Limb (tissue), 2 donors: ENCODE data around the gene KCNIP1.

Experiments
- DNase-seq, 2 donors: peaks; one replicate each; pipeline ENCODE4 v3.0.0-alpha.2; 2016; ENCODE audit errors: extremely low spot score in 2 of 2

The KCNIP1 gene

GRCh38 chr5:170590566-170590965 lies 86.7 kb downstream of the KCNIP1 start:
- no peak for DNase-seq

DNA sequence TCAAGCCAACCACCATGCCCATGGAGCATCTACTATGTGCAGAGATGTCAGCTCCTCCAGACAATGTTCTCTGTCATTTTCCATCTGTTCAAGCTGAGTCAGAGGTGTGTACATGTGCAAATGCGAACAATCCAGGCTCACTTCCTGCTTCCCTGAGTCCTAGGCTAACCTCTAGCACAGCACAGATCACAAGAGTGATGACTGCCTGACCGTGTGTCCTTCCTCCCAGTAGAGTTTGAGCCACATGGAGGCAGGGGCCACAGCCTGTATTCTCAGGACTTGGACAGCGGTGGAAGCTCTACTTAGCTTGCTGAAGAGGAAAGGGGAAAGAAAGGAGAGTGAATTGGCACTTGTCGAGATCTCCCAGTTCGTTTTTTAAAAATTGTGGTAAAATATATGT lies 87.2 kb downstream of the KCNIP1 start:
- no peak for DNase-seq

DNA sequence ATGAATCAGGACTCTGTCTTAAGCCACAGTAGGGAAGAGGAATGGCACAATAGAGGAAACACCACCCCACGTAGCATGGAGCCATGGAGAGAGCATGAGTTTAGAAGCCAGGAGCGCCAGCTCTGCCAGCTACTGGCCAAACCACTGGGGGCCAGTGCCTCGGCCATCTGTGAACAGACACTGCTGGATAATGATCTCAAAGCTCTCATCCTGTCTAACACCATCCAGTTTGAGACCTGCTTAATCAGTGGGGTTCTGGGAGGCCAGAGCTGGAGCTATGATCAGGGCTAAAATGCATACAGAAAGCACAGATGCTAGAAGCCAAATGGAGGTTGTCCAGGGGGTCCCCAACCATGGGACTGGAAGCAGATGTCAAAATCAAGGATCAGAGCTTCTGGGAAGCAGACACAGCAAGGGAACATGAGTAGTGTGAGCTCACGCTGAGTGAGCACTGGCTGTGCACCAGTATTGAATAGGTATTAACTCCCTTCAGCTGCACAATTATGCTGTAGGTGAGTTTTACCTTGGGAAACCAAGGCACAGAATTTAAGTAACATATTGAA lies 92.7 kb downstream of the KCNIP1 start:
- no peak for DNase-seq

GRCh38 chr5:170597109-170597751 lies 93.4 kb downstream of the KCNIP1 start:
- no peak for DNase-seq

- DNase-seq = peak; percentile 43 to 64
These were observed 94.1 kb downstream of the KCNIP1 start for GRCh38 chr5:170597872-170598271.

GRCh38 chr5:170599756-170600155 lies 95.9 kb downstream of the KCNIP1 start:
- DNase-seq = no peak

DNA sequence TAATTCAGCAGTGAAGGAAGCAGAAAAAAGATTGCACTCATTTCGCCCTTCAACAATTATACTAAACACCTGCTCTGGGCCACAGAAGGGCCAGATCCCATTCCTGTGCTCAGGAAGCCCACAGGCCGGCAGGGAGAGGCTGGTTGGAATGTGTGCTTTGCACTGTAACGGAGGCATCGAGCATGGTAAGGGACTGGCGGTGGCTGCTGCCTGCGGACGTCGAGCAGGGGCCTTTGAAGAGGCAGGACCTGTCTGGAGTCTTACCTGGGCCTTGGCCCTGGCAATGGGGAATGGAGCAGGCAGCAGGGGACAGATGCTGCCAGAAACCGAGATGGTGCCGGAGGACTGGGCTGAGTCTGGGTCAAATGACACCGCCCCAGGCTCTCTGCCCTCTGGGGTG lies 97.8 kb downstream of the KCNIP1 start:
- DNase-seq = no peak

GRCh38 chr5:170603109-170603508 lies 99.3 kb downstream of the KCNIP1 start:
- no peak for DNase-seq

DNA sequence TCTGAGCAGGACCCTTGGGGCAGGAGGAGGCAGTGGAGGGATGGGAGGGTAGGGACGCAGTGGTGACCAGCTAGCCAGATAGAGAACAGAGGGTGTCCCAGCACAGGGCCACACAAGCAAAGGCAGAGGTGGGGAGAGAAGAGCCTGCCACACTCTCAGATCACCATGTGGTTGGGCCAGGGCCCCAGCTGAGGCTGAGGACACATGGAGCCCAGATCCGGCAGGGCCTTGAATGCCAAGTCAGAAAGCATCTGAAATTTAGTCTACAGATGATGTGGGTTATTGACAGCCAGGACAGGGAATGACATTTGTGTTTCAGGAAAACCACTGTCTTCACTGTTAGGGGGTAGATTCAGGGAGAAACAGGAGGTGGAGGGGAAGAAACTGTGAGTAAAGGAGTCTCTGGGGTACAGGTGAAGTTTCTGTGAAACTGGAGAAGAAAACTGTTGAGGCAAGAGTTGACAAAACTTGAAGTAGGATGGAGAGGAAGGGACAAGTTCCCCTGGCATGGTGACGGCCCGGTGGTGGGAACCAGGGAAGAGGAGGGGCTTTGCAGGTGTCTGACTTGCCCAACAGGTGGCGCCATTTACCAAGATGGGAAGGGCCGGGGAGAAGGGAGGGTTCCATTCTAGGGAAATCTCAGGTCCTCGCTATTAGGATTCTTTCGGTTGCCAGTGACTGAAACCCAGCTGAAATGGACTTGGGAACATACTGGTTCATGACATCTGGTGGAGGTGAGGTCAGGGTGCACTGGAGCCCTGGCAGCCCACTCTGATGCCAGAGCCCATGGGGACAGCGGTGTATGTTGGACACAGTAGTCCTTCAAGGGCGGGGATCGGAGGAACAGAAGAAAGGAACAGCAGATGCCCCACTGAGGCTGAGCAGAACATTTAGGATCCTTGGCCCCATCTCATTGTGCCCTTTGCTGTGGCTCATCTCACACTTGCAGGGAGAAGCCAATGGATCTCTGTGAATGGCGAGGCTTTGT lies 100.1 kb downstream of the KCNIP1 start:
- DNase-seq = peak in 1 of 2 donors; percentile 68

DNA sequence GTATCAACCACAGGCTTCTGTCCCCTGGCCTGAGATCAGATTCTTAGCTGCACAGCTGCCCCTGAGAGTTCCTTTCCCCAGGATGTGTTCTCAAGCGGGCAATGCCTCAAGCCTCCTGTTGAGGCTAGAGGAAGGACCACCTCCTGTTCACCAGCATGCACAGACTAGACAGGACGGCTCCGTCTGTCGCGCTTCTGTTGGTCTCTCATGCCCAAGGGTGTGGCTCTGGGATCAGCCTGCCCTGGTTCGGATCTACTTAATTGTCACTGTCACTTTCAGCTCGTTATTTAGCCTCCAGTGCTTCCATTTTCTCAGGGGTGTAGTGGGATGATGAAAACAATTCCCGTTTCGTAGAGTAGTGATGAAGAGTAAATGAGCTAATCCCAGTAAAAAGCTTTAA lies 103.1 kb downstream of the KCNIP1 start:
- no peak for DNase-seq

DNA sequence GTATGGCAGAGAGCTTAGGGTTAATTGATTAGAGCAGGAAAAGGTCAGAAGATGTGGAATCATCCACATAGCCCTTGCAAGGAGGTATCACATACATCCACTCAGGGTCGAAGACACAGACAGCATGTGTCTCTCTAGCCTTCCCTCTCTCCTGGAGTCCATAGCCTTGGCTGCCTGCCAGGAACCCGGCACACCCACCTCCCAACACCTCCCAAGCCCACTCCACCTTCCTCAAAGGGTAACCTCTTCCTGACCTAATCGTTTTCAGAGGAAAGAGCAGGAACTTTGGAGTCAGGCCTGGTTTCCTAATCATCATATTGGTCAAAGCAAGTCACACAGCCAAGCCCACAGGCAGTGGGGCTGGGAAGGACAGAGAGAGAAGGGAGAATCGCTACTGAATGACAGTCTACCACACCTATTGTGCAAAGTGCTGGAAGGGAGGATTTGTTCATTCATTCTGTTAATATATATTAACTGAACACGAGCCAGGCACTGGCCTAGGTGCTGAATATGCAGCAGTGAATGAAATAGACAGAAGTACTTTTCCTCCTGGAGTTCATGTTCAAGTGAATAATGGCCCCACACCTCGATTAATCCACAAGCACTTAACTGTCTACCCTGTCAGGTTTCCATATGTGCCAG lies 107.8 kb downstream of the KCNIP1 start:
- DNase-seq = no peak

- DNase-seq = no peak
These were observed 108.4 kb downstream of the KCNIP1 start for GRCh38 chr5:170612256-170612678.

- DNase-seq = no peak
These were observed 110.3 kb downstream of the KCNIP1 start for GRCh38 chr5:170614065-170614490.

DNA sequence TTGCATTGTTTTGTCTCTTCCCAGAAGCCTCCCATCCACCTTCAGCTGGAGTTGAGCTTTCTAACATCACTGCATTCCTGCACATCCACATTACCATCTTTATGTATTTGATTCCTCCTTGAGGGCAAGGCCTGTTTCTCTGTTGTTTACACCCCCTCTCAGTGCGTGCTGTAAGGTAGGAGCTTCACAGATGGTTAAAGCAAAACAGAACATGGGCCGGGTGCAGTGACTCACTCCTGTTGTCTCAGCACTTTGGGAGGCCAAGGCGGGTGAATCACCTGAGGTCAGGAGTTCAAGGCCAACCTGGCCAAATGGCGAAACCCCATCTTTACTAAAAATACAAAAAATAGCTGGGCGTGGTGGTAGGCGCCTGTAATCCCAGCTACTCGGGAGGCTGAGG lies 110.9 kb downstream of the KCNIP1 start:
- no peak for DNase-seq

- no peak for DNase-seq
These were observed 114.0 kb downstream of the KCNIP1 start for GRCh38 chr5:170617533-170618490.

- no peak for DNase-seq
These were observed 116.0 kb downstream of the KCNIP1 start for GRCh38 chr5:170619869-170620268.

DNA sequence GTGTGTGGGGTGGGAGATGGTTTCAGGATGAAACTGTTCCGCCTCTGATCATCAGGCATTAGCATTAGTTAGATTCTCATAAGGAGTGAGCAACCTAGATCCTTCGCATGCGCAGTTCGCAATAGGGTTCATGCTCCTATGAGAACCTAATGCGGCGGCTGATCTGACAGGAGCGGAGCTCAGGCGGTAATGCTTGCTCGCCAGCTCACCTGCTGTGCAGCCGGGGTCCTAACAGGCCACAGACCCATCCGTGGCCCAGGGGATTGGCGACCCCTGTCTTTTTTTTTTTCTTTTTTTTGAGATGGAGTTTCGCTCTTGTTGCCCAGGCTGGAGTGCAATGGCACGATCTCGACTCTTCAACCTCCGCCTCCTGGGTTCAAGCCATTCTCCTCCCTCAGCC lies 119.1 kb downstream of the KCNIP1 start:
- no peak for DNase-seq

DNA sequence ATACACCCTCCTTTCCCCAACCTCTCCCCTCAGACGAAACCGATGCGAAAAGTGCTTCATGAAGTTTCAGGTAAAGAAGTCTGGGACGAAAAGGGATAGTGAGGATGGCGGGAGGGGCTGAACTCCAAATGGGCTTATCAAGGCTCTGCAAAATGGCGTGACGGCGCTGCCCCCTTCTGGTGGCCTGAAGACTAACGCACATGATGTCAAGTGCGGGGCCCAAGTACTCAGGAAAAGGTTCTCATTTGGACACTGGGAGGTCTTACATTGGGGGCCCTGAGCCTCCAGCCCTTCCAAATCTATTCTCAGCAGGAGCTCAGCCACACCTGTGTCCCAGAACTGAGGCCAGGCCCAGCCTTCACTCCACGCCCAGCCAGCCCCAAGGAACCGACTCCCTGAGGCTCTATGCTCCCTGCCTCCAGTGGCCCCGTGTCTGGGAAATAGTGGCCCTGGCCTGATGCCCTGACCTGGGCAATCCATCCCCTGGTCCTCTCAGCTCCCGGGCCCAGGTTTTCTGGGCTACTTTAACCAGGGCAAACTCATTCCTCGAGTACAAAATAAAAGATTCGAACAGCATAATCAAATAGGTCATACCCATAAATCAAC lies 119.9 kb downstream of the KCNIP1 start:
- peak; percentile 27 to 66 for DNase-seq

GRCh38 chr5:170625221-170626165 lies 121.7 kb downstream of the KCNIP1 start:
- no peak for DNase-seq
